GM12864 (cell line): ENCODE measurements around the gene TBPL2.
A peak's percentile ranks its signal among the peaks of the same experiment; 100 is the strongest.

Experiments used
- DNase-seq: peaks from one replicate; pipeline ENCODE4 v3.0.0-alpha.2; 2011; ENCODE audit warnings: low read depth
- H3K4me3 ChIP-seq: 2 replicates; pipeline ENCODE4 v1.5.1; 2011; ENCODE audit warnings: mild to moderate bottlenecking, low read depth, low read length, control low read depth
- TF ChIP-seq, protein P1 (sequence below): IDR thresholded peaks from 2 replicates; pipeline ENCODE4 v1.5.1; 2011; ENCODE audit warnings: low read depth, mild to moderate bottlenecking, moderate library complexity, low read length, control low read depth, inconsistent platforms; ENCODE audit errors: missing control alignments

TBPL2 gene

DNA sequence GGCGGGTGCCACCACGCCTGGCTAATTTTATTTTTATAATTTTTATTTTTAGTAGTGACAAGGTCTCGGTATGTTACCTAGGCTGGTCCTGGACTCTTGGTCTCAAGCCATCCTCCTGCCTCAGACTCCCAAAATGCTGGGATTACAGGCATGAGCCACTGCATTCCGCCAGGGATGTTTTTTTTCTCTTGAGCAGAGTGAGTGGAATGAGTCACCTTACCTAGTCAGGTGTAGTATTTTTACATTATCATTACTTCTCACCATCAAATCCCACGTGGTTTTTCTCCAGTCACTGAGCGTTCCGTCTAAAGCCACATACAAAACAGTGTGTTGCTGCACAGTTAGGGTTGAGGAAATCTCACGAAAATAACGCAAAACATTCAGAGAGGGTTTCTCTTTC is 870 bp upstream of the TBPL2 start:
- TF ChIP-seq, protein P1, sequence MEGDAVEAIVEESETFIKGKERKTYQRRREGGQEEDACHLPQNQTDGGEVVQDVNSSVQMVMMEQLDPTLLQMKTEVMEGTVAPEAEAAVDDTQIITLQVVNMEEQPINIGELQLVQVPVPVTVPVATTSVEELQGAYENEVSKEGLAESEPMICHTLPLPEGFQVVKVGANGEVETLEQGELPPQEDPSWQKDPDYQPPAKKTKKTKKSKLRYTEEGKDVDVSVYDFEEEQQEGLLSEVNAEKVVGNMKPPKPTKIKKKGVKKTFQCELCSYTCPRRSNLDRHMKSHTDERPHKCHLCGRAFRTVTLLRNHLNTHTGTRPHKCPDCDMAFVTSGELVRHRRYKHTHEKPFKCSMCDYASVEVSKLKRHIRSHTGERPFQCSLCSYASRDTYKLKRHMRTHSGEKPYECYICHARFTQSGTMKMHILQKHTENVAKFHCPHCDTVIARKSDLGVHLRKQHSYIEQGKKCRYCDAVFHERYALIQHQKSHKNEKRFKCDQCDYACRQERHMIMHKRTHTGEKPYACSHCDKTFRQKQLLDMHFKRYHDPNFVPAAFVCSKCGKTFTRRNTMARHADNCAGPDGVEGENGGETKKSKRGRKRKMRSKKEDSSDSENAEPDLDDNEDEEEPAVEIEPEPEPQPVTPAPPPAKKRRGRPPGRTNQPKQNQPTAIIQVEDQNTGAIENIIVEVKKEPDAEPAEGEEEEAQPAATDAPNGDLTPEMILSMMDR: no peak
- no peak overlapping the region for H3K4me3 ChIP-seq
- no peak for DNase-seq

DNA sequence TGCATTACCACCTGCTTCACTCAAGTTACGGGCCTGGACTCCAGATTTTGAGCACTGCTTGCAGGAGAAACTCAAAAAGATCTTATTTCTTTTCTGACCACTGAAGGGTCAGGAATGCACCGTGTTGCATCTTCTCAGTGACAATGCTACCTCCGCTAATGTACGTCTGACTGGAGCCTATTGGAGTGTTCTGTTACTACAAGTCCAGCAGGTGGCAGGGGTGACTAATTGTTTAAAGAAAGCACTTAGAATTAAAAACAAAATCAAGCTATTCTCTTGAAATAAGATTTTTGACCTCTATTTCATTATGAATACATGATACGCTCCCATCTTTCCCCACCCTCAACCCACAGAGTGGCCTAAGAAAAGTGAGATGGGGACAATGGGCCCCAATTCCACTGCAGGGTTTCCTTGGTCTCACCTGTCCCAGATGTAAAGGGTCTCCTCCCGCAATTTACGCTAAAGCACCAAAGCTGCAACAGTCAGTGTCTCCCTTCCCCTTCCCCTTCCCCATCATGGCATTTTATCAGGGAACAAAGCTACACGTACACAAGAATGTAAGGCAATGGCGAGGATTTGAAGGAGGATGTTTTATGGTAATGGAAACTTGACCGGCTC is 2.2 kb downstream of the TBPL2 start:
- TF ChIP-seq, protein P1: peak; percentile 43
- H3K4me3 ChIP-seq: no peak overlapping the region
- no peak for DNase-seq

DNA sequence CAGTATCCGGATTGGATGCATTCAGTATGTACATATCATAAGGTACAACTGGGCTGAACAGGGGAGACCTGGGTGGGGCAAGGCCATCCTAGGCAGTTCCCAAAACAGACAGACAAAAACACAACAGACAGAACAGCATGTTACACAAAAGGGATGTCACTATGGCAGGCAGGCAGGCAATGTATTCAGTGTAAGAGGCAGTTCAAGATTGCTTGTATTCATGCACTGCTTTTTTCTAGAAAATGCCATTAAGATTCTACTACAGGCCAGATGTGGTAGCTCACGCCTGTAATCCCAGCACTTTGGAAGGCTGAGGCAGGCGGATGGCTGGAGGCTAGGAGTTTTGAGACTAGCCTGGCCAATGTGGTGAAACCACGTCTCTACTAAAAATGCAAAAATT is 3.5 kb downstream of the TBPL2 start:
- H3K4me3 ChIP-seq: no peak overlapping the region
- DNase-seq: no peak
- TF ChIP-seq, protein P1: no peak

DNA sequence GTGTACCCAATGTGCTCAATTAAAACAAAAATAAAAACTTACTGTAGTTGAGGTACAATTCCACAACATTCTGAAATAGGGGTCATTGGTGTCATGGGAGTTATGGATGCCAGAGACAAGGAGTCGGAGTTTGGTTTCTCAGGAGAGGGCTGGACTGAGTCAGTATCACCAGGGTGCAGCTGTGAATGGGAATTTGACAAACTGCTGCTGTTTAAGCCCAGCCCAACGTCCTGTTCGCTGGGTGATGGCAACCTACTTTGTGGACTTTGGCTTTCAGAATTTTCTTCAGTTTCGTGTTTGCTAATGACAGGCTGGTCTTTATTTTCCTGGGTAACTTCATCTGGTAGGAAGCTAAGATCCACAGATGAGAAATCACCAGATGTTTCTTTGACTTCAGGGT is 3.9 kb downstream of the TBPL2 start:
- DNase-seq: no peak
- TF ChIP-seq, protein P1: no peak
- H3K4me3 ChIP-seq: no peak overlapping the region

DNA sequence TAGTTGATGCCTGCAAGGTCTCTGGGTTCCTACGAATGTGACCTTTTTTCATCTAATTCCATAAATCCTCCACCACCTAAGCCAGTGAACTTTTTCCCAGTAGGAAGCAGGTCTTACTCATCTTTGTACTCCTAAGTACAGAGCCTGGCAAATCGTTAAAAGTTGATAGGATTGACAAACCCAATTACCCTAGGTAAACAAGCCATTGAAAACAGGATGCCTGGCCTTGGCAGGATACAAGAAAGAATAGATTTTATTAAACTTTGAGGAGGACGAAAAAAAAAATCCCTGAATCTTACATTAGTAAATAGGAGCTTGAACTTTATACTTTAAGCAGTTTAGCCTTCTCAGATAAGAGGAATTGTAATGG is 5.6 kb downstream of the TBPL2 start:
- no peak for DNase-seq
- TF ChIP-seq, protein P1: no peak
- no peak overlapping the region for H3K4me3 ChIP-seq

DNA sequence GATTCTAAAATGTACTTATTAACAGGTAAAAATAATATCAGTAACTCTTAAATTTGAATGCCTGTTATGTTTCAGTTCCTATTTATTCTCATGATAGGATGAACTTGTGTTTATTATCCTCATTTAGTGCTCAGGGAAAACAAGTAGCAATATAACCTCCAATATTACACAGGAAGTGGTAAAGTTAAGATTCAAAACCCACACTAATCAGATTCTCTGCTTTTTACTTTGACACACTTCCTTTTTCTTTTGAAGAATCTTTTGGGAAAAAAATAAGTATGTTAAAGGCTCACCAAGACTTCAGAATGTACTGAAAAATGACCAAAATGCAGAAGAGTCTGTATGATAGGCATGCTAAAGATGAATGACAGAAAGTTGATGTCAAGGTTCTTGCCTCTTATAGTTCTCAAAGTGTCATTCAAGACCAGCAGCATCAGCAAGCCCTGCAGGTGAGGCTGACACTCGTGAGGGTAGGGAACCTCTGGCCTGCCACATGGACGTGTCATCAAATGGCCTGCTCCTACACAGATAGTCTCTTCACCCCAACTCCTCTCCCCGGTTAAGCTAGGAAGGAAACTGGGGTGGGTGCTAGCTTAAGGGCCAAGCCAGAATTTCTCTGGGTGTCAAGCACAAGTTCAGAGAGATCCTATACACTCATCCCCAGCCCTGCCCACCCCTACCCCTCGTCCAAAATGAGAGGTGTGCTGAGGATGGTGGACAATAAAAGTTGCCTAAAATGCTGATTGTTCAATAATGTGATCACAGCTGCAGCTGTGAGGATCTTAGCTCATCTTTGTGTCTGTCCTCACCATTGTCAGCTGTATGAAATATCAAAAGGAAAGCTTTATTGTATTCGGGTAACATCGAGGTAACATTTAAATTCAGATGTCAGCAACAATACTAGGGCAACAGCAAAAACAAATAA is 6.3 kb downstream of the TBPL2 start:
- no peak overlapping the region for H3K4me3 ChIP-seq
- TF ChIP-seq, protein P1: no peak
- DNase-seq: no peak
